MM.1S (cell line): ENCODE measurements around the gene SUSD1.
A peak's percentile ranks its signal among the peaks of the same experiment; 100 is the strongest.

ENCODE experiments used
- DNase-seq: peaks from one replicate; pipeline ENCODE4 v3.0.0-alpha.2; 2015
- H2AFZ ChIP-seq: fragments of 300-600 bp; sonication (generic); 2 replicates; pipeline ENCODE4 v1.6.0; 2016; ENCODE audit warnings: antibody characterized with exemption, low read length
- H3F3A ChIP-seq: fragments of 300-600 bp; sonication (generic); 2 replicates; pipeline ENCODE4 v1.6.1; 2016; ENCODE audit warnings: mild to moderate bottlenecking, antibody characterized with exemption, low read length, moderate library complexity, mixed read lengths; ENCODE audit not compliant: insufficient read depth
- H3K27ac ChIP-seq: fragments of 300-600 bp; sonication (generic); 2 replicates; pipeline ENCODE4 v1.5.1; 2016; ENCODE audit warnings: mild to moderate bottlenecking, low read length
- H3K27me3 ChIP-seq: fragments of 300-600 bp; sonication (generic); replicated peaks from 2 replicates; pipeline ENCODE4 v1.6.0; 2016; ENCODE audit warnings: low read length; ENCODE audit not compliant: insufficient read depth
- H3K36me3 ChIP-seq: fragments of 300-600 bp; sonication (generic); replicated peaks from 2 replicates; pipeline ENCODE4 v1.6.1; 2016; ENCODE audit warnings: mild to moderate bottlenecking, low read length, mixed read lengths; ENCODE audit not compliant: insufficient read depth
- H3K4me1 ChIP-seq: fragments of 300-600 bp; sonication (generic); 2 replicates; pipeline ENCODE4 v1.6.1; 2016; ENCODE audit warnings: low read length, mixed read lengths
- H3K4me2 ChIP-seq: fragments of 300-600 bp; sonication (generic); 2 replicates; pipeline ENCODE4 v1.6.0; 2016; ENCODE audit warnings: low read depth, low read length
- H3K4me3 ChIP-seq: fragments of 300-600 bp; sonication (generic); 2 replicates; pipeline ENCODE4 v1.5.1; 2016; ENCODE audit warnings: low read length, mixed read lengths
- H3K79me2 ChIP-seq: fragments of 300-600 bp; sonication (generic); 2 replicates; pipeline ENCODE4 v1.6.1; 2016; ENCODE audit warnings: mixed run types, low read length, mixed read lengths
- H3K9ac ChIP-seq: fragments of 300-600 bp; sonication (generic); 2 replicates; pipeline ENCODE4 v1.6.1; 2016; ENCODE audit warnings: low read length, mixed read lengths
- H3K9me2 ChIP-seq: fragments of 300-600 bp; sonication (generic); replicated peaks from 2 replicates; pipeline ENCODE4 v1.6.1; 2016; ENCODE audit warnings: mild to moderate bottlenecking, low read length, mixed read lengths; ENCODE audit not compliant: insufficient read depth
- H3K9me3 ChIP-seq: fragments of 300-600 bp; sonication (generic); replicated peaks from 2 replicates; pipeline ENCODE4 v1.6.1; 2016; ENCODE audit warnings: mild to moderate bottlenecking, low read length, mixed read lengths; ENCODE audit not compliant: insufficient read depth
- H4K20me1 ChIP-seq: fragments of 300-600 bp; sonication (generic); 2 replicates; pipeline ENCODE4 v1.6.1; 2016; ENCODE audit warnings: mild to moderate bottlenecking, low read length, moderate library complexity, mixed read lengths; ENCODE audit not compliant: insufficient read depth
- EZH2 ChIP-seq: fragments of 300-600 bp; sonication (generic); optimal IDR thresholded peaks from 2 replicates; pipeline ENCODE3; 2017; ENCODE audit warnings: low read depth, mild to moderate bottlenecking, antibody characterized with exemption, low read length, mixed read lengths
- EZH2phosphoT487 ChIP-seq: fragments of 300-600 bp; sonication (generic); IDR thresholded peaks from 2 replicates; pipeline ENCODE4 v1.6.1; 2018; ENCODE audit warnings: antibody characterized with exemption, low read length
- TF ChIP-seq, protein P1 (sequence below): fragments of 300-600 bp; sonication (generic); IDR thresholded peaks from 2 replicates; pipeline ENCODE4 v1.5.1; 2016; ENCODE audit warnings: antibody characterized with exemption, low read length, mixed read lengths

SUSD1 gene

DNA sequence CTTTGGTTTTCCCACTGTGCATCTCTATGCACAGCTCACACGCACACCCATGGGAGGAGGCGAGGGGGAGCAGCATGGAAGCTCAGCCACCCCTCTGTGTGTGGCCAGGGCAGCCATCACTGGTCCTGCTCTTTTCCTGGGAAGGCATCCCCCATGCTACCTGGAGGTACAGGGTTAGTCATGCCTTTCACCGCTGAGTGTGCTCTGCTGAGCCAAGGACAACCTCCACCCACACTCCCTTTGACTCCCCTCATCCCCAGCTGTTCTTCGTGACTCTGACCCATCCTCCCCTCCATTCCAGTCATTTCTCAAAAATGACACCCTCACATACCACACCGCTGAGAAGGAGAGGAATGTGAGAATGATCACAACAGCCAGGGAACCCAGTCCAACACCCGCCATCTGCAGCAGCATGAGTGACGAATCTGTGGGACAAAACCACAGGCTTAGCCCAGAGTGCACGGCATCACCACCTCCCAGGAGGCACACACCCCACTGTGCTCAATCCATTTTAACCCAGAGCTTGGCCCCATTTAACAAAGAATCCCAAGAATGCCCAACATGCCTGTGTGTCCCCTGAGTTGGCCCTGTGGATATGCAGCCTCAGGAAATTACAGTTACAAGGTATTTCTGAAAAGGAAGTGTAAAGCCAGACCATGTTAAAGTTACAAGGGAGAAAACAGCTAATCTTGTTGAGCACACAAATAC, 133.4 kb downstream of the SUSD1 start:
- Histone ChIP-seq H3K4me1 (peaks cover 9% of the 10 kb centered on the region), H3K27me3 (no peaks in the 10 kb centered on the region), H4K20me1 (no peaks in the 10 kb centered on the region), H3F3A (0 out of 2 replicates have a peak, but pooled peaks cover 7% of the 10 kb centered on the region), H3K4me3 (no peak overlapping the region), H3K9me3 (no peaks in the 10 kb centered on the region), H2AFZ (no peak overlapping the region), H3K4me2 (no peak overlapping the region), H3K36me3 (no peaks in the 10 kb centered on the region), H3K27ac (no peak overlapping the region), H3K79me2 (no peaks in the 10 kb centered on the region), H3K9me2 (no peaks in the 10 kb centered on the region), H3K9ac (no peak overlapping the region)
- TF ChIP-seq EZH2 (no peak), EZH2phosphoT487 (no peak)
- TF ChIP-seq, protein P1, sequence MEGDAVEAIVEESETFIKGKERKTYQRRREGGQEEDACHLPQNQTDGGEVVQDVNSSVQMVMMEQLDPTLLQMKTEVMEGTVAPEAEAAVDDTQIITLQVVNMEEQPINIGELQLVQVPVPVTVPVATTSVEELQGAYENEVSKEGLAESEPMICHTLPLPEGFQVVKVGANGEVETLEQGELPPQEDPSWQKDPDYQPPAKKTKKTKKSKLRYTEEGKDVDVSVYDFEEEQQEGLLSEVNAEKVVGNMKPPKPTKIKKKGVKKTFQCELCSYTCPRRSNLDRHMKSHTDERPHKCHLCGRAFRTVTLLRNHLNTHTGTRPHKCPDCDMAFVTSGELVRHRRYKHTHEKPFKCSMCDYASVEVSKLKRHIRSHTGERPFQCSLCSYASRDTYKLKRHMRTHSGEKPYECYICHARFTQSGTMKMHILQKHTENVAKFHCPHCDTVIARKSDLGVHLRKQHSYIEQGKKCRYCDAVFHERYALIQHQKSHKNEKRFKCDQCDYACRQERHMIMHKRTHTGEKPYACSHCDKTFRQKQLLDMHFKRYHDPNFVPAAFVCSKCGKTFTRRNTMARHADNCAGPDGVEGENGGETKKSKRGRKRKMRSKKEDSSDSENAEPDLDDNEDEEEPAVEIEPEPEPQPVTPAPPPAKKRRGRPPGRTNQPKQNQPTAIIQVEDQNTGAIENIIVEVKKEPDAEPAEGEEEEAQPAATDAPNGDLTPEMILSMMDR, result no peak
- DNase-seq, result no peak

DNA sequence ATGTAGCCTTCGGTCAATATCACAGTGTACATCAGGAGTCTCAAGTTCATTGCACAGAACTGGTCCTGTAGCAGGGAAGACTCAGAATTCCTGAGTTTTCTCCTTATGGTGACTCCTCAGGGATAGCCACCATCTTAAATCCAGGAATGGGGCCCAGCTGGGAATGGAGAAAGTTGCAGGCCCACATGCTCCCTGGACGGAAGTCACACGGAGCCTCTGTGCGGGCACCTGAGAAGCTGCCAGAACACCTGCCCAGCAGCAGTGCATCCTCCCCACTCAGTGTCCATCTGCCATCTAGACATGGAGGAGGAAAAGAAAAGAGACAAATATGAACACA, 133.9 kb downstream of the SUSD1 start:
- H3K79me2 ChIP-seq, result no peaks in the 10 kb centered on the region
- H3K9me3 ChIP-seq, result no peaks in the 10 kb centered on the region
- no peak overlapping the region for H3K27ac ChIP-seq
- H4K20me1 ChIP-seq, result no peaks in the 10 kb centered on the region
- H3K4me1 ChIP-seq, result peaks cover 9% of the 10 kb centered on the region
- H2AFZ ChIP-seq, result no peak overlapping the region
- no peaks in the 10 kb centered on the region for H3K9me2 ChIP-seq
- 0 out of 2 replicates have a peak, but pooled peaks cover 7% of the 10 kb centered on the region for H3F3A ChIP-seq
- H3K4me2 ChIP-seq, result no peak overlapping the region
- H3K27me3 ChIP-seq, result no peaks in the 10 kb centered on the region
- H3K4me3 ChIP-seq, result no peak overlapping the region
- TF ChIP-seq EZH2, result no peak
- H3K36me3 ChIP-seq, result no peaks in the 10 kb centered on the region
- no peak for DNase-seq
- H3K9ac ChIP-seq, result no peak overlapping the region

DNA sequence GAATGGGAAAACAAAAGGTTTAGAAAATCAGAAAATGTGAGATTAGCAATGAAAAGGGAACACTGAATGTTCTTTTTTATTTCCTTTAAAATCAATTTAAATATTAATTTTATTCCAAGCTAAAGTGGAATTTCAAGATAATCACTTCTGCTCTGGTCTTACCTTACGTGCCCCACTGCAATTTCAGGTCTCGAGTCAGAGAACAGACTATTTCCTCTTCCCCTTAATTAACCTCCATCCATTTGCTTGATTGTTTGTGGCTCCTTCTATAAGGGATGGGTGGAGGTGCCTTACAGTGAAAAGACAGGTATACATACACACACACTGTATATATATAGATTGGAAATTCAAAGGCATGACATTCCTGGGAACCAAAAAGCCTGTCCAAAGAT, 137.1 kb downstream of the SUSD1 start:
- Histone ChIP-seq H4K20me1 (no peaks in the 10 kb centered on the region), H2AFZ (no peak overlapping the region), H3K27me3 (no peaks in the 10 kb centered on the region), H3K4me2 (no peak overlapping the region), H3K36me3 (no peaks in the 10 kb centered on the region), H3K9me3 (no peaks in the 10 kb centered on the region), H3K79me2 (no peaks in the 10 kb centered on the region), H3K9me2 (no peaks in the 10 kb centered on the region), H3K9ac (no peak overlapping the region), H3K4me3 (no peak overlapping the region), H3K4me1 (peaks cover 19% of the 10 kb centered on the region), H3F3A (0 out of 2 replicates have a peak, but pooled peaks cover 7% of the 10 kb centered on the region), H3K27ac (no peak overlapping the region; the same call in 1 of the 2 replicates)
- DNase-seq, result no peak
- TF ChIP-seq, protein P1, result no peak

DNA sequence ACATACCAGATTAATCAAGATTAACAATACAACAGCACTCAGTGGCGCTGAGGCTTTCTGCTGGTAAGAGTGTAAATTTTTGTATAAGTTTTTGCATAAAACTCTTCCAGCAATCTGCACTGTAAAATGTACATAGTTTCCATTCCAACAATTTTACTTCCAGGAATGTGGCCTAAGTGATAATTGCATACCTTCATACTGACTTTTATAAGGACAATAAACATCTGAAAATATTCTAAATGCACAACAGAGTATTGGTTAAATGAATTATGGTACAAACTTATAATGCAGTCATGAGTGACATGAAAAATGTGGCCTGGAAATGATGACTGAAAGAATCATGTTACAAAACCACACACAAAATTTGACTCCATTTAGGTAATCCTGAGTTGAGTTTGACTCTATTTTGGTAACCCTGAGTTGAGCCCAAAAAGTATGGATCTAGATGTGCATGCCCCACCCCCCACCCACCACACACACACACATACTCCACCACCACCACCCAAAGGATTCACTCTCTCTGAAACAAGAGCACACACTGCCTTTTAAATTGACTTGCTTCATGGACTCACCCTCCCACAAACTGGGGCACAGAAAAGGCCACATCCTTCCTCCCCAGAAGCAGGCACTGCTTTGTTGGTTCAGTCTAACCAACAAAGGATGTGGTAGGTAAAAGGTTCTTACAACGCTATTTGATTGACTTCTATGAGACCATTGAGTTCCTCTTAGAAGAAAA, 137.6 kb downstream of the SUSD1 start:
- Histone ChIP-seq H3K4me1 (peaks cover 24% of the 10 kb centered on the region), H3K4me3 (no peak overlapping the region), H2AFZ (no peak overlapping the region), H3K27ac (peak overlapping the region; percentile 15; the same call in 1 of the 2 replicates), H3K9me2 (no peaks in the 10 kb centered on the region), H4K20me1 (no peaks in the 10 kb centered on the region), H3K36me3 (no peaks in the 10 kb centered on the region), H3K27me3 (no peaks in the 10 kb centered on the region), H3K79me2 (no peaks in the 10 kb centered on the region), H3K9ac (no peak overlapping the region), H3K4me2 (0 out of 2 replicates have a peak overlapping the region, but pooled peaks have one; percentile 6), H3K9me3 (no peaks in the 10 kb centered on the region), H3F3A (peaks cover 9% of the 10 kb centered on the region)
- TF ChIP-seq, protein P1, result no peak
- TF ChIP-seq EZH2 (no peak), EZH2phosphoT487 (no peak)
- peak; percentile 73 for DNase-seq
